PFSK-1 (cell line): ENCODE results near the gene FHIP2A.

ENCODE experiments used
- FOXP2 ChIP-seq: optimal IDR thresholded peaks from 2 replicates; pipeline ENCODE3; 2011; ENCODE audit warnings: borderline replicate concordance, control low read depth, inconsistent platforms; ENCODE audit not compliant: insufficient read depth; ENCODE audit errors: extremely low read length, extremely low read depth
- POLR2AphosphoS5 ChIP-seq: IDR thresholded peaks from 2 replicates; pipeline ENCODE4 v1.6.1; 2012; ENCODE audit warnings: low read depth, mild to moderate bottlenecking, control low read depth, low read length, moderate library complexity
- REST ChIP-seq, 2 experiments: IDR thresholded peaks; 2 replicates each; pipeline versions ENCODE4 v1.6.1 to v1.8.0; 2011 to 2012; ENCODE audit warnings: low read depth in 2 of 2, low read length in 2 of 2, control low read depth in 1 of 2, inconsistent platforms in 1 of 2, mild to moderate bottlenecking in 1 of 2, moderate library complexity in 1 of 2; ENCODE audit not compliant: insufficient read depth in 1 of 2
- SIN3A ChIP-seq: IDR thresholded peaks from 2 replicates; pipeline ENCODE4 v1.6.1; 2012; ENCODE audit warnings: mild to moderate bottlenecking, low read length, moderate library complexity, borderline replicate concordance; ENCODE audit not compliant: insufficient read depth
- TAF1 ChIP-seq: IDR thresholded peaks from 2 replicates; pipeline ENCODE4 v1.6.1; 2012; ENCODE audit warnings: low read length, control low read depth, borderline replicate concordance; ENCODE audit not compliant: insufficient read depth

GRCh38 chr10:114859222-114859621 lies 37.6 kb downstream of the FHIP2A start:
- TF ChIP-seq TAF1 (no peak), POLR2AphosphoS5 (no peak), SIN3A (no peak), REST (IDR thresholded peaks at IDR 0.05; ENCODE audit: insufficient read depth in 1 of 2, low read depth in 2 of 2, low read length in 2 of 2) (no peak), FOXP2 (no peak)
